ENCODE measurements around the gene MC2R. TPM values are rescaled to one million over a fixed set of nuclear protein-coding genes. Genes with fewer than 3 reads are reported as not detected.
"Not testable (repeated sequence)": the region's sequence is repeated elsewhere in the genome, so short reads cannot be mapped to it uniquely, and the experiment has no call there.

MC2R gene
- total RNA-seq, 4 donors from 2014 or later = not detected

DNA sequence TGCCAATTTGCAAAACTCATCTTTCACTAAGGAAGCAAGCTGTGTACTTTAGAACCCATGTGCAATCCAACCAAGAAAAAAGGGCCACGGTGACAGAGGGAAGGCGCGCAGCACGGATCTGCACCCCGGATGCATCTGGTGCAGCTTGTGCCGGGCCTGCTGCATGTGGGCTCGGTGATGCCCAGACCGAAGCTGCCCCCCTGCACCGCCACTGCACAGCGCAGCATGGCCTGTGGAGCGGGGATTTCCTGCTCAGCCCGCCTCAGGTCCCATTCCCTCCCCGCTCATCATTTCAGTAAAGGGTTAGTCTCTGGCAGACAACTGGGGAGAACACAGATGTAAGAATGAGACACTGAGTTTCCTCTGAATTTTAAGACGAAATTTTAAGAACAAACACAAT is 43.0 kb downstream of the MC2R start:
- DNase-seq = no peak
- intact Hi-C loops (cut with DNase I; ENCODE audit: low total_unique reads) = no loop called here
- H3K9me3 ChIP-seq = no peaks in the 10 kb centered on the region
- no peaks in the 10 kb centered on the region for H3K27me3 ChIP-seq
- no peak overlapping the region for H3K27ac ChIP-seq
- H3K4me3 ChIP-seq = no peak overlapping the region
- no peaks in the 10 kb centered on the region for H3K36me3 ChIP-seq
- no peak for TF ChIP-seq POLR2A (IDR thresholded peaks at IDR 0.05)
- TF ChIP-seq CTCF (IDR thresholded peaks at IDR 0.05) = no peak
- H3K4me1 ChIP-seq = no peaks in the 10 kb centered on the region

DNA sequence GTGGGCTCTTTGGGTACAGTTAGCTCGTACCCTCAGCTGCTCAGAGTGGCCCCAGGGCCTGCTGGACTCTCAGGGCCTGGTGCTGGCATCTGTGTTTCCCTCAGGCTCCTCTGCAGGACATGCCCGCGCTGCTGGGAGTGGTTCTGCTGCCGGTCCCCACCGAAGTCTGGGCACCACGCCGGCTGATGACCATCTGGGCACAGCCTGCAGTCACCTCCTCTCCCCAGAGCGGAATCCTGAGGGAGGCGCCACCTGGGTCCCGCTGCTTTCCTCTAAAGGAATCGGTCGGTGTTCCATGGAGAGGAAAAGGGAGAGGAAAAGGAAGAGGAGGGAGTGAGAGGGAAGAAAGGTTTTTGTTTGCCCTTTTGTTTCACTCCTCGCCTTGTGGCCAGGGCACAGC is 43.6 kb downstream of the MC2R start:
- no peak for DNase-seq
- TF ChIP-seq POLR2A (IDR thresholded peaks at IDR 0.05) (no peak), CTCF (IDR thresholded peaks at IDR 0.05) (no peak)
- Histone ChIP-seq H3K27ac (no peak overlapping the region), H3K4me3 (no peak overlapping the region), H3K36me3 (no peaks in the 10 kb centered on the region), H3K4me1 (no peaks in the 10 kb centered on the region), H3K27me3 (no peaks in the 10 kb centered on the region), H3K9me3 (no peaks in the 10 kb centered on the region)
- intact Hi-C loops (cut with DNase I; ENCODE audit: low total_unique reads) = no loop called here

DNA sequence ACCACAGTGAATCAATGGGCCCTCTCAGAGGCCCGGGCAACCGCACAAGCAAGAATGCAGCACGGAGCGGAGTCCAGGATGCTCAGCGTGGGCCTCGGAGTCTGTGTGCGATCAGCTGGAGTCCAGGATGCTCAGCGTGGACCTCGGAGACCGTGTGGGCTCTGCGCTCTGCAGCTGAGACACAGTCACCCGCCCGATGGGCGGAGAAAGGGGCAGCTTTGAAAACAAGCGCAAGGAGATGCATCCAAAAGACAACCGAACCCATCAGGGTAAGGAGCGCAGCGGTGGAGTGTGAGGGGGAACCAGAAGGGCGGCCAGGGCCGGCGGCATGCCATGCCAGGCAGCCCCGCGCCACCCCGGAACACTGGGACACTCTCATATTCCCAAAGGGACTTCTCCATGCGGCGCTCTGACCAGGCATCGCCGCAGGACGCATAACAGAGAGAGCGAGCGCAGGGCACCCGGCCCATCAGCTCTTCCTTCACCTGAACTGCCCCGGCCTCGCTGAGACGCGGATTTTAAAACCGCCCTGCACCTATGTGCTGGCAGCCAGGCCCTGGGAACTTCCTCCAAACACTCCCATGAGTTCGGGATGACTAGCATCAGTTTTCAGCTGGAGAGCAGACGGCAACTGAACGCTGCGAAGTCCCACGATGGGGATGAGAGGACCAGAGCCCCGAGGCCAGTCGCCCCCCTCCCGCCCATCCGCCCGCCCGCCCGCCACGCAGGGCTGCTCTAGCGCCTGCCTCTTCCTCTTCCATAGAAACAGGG is 46.6 kb downstream of the MC2R start:
- Histone ChIP-seq H3K4me3 (no peak overlapping the region), H3K36me3 (no peaks in the 10 kb centered on the region), H3K9me3 (no peaks in the 10 kb centered on the region), H3K27me3 (no peaks in the 10 kb centered on the region), H3K4me1 (no peaks in the 10 kb centered on the region), H3K27ac (no peak overlapping the region)
- intact Hi-C loops (cut with DNase I; ENCODE audit: low total_unique reads) = no loop called here
- TF ChIP-seq POLR2A (IDR thresholded peaks at IDR 0.05) = no peak
- TF ChIP-seq CTCF (IDR thresholded peaks at IDR 0.05) = no peak
- DNase-seq = no peak

DNA sequence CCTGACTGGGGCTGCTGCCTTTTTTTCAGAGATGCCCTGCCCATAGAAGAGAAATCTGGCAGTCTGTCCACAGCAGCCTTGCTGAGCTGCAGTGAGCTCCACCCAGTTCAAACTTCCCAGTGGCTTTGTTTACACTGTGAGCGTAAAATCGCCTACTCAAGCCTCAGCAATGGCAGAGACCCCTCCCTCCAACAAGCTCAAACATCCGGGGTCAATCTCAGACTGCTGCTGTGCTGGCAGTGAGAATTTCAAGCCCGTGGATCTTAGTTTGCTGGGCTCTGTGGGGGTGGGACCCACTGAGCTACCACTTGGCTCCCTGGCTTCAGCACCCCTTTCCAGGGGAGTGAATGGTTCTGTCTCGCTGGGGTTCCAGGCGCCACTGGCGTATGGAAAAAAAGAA is 52.4 kb downstream of the MC2R start:
- H3K4me1 ChIP-seq; H3K9me3 ChIP-seq; DNase-seq; intact Hi-C loops (cut with DNase I; ENCODE audit: low total_unique reads); H3K4me3 ChIP-seq; H3K36me3 ChIP-seq; H3K27ac ChIP-seq; H3K27me3 ChIP-seq: not testable (repeated sequence)

DNA sequence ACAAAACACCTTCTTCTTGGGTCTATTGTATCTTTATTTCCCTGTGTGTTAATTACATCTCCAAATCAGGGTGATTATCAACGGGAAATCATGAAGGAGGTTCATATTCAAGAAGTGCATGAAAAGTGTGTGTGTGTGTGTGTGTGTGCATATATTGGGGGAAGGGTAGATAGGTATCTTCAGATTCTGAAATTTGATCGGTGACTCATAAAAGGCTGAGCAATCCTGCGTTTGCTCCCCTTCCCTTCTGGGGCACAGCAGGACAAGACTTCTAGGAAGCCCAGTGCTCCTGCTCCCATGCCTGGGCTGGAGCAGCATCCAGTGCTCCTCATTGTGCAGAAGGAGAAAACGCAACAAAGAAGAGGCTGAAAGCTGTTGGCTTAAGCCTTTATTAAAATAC is 65.5 kb downstream of the MC2R start:
- Histone ChIP-seq H3K36me3 (no peaks in the 10 kb centered on the region), H3K27ac (no peak overlapping the region), H3K4me1 (no peaks in the 10 kb centered on the region), H3K4me3 (no peak overlapping the region), H3K9me3 (no peaks in the 10 kb centered on the region), H3K27me3 (no peaks in the 10 kb centered on the region)
- intact Hi-C loops (cut with DNase I; ENCODE audit: low total_unique reads) = no loop called here
- TF ChIP-seq POLR2A (IDR thresholded peaks at IDR 0.05) (no peak), CTCF (IDR thresholded peaks at IDR 0.05) (no peak)
- no peak for DNase-seq

- H3K27me3 ChIP-seq = no peaks in the 10 kb centered on the region
- H3K4me3 ChIP-seq = no peak overlapping the region
- H3K4me1 ChIP-seq = no peaks in the 10 kb centered on the region
- H3K9me3 ChIP-seq = no peaks in the 10 kb centered on the region
- H3K27ac ChIP-seq = no peak overlapping the region
- H3K36me3 ChIP-seq = no peaks in the 10 kb centered on the region
- no peak for DNase-seq
- no peak for TF ChIP-seq CTCF (IDR thresholded peaks at IDR 0.05)
- TF ChIP-seq POLR2A (IDR thresholded peaks at IDR 0.05) = no peak
- intact Hi-C loops (cut with DNase I; ENCODE audit: low total_unique reads) = no loop called here
Measured at GRCh38 chr18:13836559-13836958, 78.8 kb downstream of the MC2R start.

Measured in uterus (tissue), 4 donors.